ENCODE measurements around the gene QARS1. TPM values are rescaled to one million over a fixed set of nuclear protein-coding genes. Genes with fewer than 3 reads are reported as not detected.

QARS1 gene
- total and polyA plus RNA-seq, 2 of the 13 experiments (the other 11 are each of a cell fraction or from before 2014, with no cell fraction given), result 307 to 327 TPM

GRCh38 chr3:49093853-49094767 lies 10.4 kb downstream of the QARS1 start, which contains the start of gene QRICH1 (continued):
- no peak for TF ChIP-seq PBX3 (CRISPR knock-in tag; IDR thresholded peaks at IDR 0.05; ENCODE audit: borderline replicate concordance)
- no peak; the same call in none of the 2 replicates for TF ChIP-seq GTF3A (CRISPR knock-in tag; conservative IDR thresholded peaks at IDR 0.05)
- TF ChIP-seq TAF15 (IDR thresholded peaks at IDR 0.05; ENCODE audit: low read depth, low read length, poor library complexity, severe bottlenecking), result no peak
- TF ChIP-seq SYNCRIP (IDR thresholded peaks at IDR 0.05; ENCODE audit: insufficient read depth, low read depth, low read length), result no peak
- TF ChIP-seq ZBTB43 (CRISPR knock-in tag; conservative IDR thresholded peaks at IDR 0.05), result no peak
- TF ChIP-seq ZNF784 (CRISPR knock-in tag; IDR thresholded peaks at IDR 0.05; ENCODE audit: borderline replicate concordance), result peak; percentile 77
- peak; percentile 71; the same call in 1 of the 2 replicates for TF ChIP-seq ZNF274 (CRISPR knock-in tag; IDR thresholded peaks at IDR 0.05)
- no peak; the same call in 1 of the 2 replicates for TF ChIP-seq ZNF589 (CRISPR knock-in tag; conservative IDR thresholded peaks at IDR 0.05)
- TF ChIP-seq TFDP1 (CRISPR knock-in tag; IDR thresholded peaks at IDR 0.05; ENCODE audit: borderline replicate concordance), result peak; percentile 20
- TF ChIP-seq ZFP62 (CRISPR knock-in tag; IDR thresholded peaks at IDR 0.05), result no peak
- no peak for TF ChIP-seq NPAS2 (CRISPR knock-in tag; IDR thresholded peaks at IDR 0.05; ENCODE audit: borderline replicate concordance)
- no peak for TF ChIP-seq CERS6 (CRISPR knock-in tag; IDR thresholded peaks at IDR 0.05)
- TF ChIP-seq USF2 (IDR thresholded peaks at IDR 0.05; ENCODE audit: low read depth, low read length), result no peak
- TF ChIP-seq USF2 (CRISPR knock-in tag; IDR thresholded peaks at IDR 0.05; ENCODE audit: borderline replicate concordance), result 0 out of 2 replicates have a peak, but pooled peaks have one; percentile 46
- TF ChIP-seq JUND (CRISPR knock-in tag; IDR thresholded peaks at IDR 0.05), result no peak
- TF ChIP-seq ZNF33B (CRISPR knock-in tag; IDR thresholded peaks at IDR 0.05), result 0 out of 2 replicates have a peak, but pooled peaks have one; percentile 35
